HG03521 (cell line): ENCODE measurements around the gene IL17C.
"Not testable (repeated sequence)": the region's sequence is repeated elsewhere in the genome, so short reads cannot be mapped to it uniquely, and the experiment has no call there.

Experiments
- ATAC-seq: cut with Tn5 transposase; IDR thresholded peaks from one replicate; pipeline ENCODE4 v1.9.1; 2021; ENCODE audit warnings: mild to moderate bottlenecking, moderate library complexity; ENCODE audit not compliant: unreplicated experiment

The IL17C gene

DNA sequence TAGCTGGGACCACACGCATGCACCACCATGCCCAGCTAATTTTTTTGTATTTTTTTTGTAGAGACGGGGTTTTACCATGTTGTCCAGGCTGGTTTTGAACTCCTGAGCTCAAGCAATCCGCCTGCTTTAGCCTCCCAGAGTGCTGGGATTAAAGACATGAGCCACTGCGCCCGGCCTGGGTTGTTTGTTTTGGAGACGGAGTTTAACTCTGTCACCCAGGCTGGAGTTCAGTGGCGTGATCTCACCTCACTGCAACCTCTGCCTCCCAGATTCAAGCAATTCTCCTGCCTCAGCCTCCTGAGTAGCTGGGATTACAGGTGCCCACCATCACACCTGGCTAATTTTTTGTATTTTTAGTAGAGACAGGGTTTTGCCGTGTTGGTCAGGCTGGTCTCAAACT lies 28.9 kb upstream of the IL17C start:
- not testable (repeated sequence) for ATAC-seq

DNA sequence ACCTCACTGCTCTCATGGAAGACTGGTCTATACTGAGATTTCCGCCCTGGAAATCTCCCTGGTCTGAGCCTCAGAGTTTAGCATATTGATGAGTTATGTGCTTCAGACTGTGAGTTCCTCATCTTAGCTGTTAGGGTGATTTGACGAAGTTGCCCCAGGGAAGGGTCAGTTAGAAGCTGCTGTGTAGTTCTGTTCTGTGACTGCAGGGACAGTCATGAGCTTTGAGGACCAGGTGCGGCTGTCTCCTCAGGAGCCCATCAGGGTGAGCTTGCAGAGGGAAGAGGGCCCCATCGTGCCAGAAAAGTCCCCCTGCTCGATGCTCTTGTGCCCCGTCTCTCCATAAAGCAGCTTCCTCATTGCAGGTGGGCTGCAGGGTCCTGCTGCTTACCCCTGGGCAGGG lies 28.3 kb upstream of the IL17C start:
- ATAC-seq, result no peak

DNA sequence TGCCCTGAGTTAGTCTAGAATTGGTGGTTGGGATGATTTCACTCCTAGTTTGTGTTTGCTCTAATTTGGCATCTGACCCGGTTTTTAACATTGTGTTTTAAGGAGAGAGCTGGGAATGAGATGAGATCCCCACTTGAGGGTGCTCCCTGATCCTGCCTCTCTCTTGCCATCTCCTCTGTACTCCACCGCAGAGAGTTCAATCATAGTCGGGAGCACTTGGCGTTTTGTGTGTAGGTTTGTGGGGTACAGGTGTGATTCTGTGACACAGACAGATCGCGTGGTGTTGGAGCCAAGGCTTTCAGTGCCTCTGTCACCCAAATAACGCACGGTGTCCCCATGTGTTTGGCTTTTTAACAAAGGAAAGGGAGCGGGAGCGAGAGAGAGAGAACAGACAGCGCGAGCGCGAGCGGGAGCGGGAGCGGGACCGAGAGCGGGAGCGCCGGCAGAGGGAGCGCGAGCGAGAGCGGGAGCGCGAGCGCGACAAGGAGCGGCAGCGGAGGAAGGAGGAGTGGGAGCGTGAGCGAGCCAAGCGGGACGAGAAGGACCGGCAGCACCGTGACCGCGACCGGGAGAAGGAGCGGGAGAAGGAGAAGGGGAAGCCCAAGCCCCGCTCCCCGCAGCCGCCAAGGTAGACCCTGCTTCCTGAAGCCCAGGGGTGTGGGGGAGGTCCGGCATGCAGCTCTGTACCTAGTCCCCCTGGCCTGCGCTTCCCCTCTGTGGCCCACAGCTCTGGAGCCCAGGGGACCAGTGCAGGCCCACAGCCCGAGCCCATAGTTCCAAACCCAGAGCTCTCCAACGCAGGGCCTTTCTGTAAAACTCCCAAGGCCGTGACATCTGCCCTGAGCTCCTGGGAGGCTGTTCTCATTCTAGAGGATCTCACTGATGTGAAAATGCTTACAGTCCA lies 27.2 kb upstream of the IL17C start:
- ATAC-seq, result no peak

DNA sequence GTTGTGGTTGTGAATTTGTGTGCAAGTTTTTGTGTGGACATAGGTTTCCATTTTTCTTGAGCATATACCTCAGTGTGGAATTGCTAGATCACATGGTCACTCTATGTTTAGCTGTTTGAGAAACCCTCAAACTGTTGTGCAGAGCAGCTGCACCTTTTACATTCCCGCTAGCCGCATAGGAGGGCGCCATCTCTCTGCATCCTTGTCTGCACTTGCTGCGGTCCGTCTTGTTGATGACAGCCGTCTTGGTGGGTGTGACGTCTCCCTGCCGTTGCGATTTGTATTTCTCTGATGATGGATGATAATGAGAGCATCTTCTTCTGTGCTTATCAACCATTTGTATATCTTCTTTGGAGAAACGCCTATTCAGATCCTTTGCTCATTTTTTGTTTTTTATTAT lies 25.1 kb upstream of the IL17C start:
- ATAC-seq, result no peak

DNA sequence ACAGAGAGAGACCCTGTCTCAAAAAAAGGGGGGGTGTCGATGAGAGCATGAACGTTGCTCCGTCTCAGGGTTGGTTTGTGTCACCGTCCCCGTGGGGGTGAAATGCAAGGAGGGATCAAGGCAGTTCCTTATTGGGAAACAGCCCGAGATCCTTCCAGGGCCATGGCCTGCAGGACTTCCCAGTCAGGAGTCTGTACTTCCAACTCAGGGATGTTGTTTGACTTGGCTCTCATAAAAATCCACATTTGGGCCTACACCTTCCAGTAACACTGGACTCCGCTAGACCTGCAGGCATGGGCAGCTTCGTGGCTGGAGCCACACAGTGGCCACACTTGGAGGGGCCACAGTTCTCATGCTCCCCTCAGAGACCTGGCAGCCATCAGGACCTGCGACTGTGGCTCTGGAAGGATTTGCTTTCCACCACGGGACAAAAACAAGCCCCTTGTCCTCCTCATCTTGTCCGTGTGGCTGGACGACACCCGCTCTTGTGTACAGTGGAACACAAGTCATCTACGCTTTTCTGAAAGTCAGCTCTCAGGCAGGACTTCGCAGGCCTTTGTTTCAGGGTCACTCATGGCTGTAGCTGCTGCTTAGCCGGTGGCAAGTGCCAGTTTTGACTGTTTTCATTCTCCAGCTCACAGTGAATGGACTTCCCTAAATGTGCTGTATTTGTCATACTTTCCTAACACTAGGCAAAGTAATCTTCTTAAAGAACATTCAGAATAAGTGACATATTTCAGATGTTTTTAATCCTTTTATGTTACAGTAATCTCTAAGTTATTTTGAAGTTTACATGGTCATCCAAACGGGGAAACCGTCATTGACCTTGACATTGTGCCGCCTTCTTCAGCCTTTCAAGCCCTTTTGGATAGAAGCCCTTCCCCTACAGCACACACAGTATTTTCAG lies 24.2 kb upstream of the IL17C start:
- no peak for ATAC-seq

DNA sequence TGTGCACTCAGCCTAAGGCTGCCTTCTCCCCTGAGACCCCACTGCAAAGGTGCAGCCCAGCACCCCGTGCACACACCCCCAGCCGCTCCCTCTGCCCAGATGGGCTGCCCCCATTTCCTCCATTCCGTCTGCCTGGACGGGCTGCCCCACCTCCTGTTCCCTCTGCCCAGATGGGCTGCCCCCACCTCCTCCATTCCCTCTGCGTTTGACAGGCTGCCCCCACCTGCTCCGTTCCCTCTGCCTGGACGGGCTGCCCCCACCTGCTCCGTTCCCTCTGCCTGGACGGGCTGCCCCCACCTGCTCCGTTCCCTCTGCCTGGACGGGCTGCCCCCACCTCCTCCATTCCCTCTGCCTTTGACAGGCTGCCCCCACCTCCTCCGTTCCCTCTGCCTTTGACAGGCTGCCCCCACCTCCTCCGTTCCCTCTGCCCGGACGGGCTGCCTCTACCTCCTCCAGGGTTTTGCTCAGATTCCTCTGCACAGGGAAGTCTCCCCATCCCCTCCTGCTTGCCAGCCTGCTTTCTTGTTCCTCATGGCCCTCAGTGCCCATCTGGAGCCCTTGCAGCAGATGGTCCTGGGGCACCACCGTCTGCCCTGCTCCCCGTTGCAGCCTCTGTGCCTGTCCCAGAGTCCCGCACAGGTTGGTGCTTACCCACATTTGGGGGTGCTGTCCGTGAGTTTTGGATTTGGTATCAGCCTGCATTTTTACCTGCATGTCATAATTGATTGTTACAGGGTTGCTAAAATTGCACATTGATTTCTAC lies 23.4 kb upstream of the IL17C start:
- ATAC-seq, result no peak

DNA sequence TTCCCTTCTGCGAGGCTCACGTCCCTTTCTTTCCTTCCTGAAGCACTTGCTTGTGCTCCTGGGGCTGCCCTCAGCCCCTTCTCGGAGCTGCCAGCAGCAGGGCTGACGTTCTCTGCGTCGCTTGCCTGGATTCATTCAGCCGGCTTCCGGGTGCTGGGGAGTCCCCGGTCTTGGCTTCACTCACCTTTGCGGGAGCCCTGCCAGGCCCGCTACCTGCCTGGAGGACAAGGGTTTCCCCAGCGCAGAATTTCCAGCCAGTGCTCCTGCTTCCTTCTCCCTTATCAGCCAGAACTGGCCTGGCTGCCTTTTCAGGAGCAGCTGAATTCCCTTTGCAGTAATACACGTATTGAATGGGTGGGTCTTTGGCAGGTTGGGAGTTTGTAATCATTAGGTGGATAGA lies 22.1 kb upstream of the IL17C start:
- no peak for ATAC-seq

DNA sequence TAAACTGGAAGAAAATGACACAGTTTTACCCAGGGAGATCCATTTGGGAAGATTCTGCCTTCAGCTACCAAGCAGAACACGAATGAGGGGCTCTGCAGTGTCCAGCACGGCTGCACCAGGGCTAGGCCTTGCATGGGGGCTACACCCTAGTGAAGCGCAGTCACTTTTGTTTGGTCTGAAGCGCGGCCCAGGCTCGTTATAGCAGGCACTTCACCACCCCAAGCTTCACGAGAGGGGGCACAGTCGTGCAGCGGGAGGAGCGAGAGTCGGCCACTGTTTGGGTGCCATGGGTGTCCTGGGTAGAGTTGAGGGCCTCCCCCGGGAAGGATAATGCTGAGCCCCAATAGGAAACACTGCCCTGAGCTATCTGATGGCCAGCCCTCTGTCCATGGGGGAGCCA lies 21.6 kb upstream of the IL17C start:
- ATAC-seq, result no peak

DNA sequence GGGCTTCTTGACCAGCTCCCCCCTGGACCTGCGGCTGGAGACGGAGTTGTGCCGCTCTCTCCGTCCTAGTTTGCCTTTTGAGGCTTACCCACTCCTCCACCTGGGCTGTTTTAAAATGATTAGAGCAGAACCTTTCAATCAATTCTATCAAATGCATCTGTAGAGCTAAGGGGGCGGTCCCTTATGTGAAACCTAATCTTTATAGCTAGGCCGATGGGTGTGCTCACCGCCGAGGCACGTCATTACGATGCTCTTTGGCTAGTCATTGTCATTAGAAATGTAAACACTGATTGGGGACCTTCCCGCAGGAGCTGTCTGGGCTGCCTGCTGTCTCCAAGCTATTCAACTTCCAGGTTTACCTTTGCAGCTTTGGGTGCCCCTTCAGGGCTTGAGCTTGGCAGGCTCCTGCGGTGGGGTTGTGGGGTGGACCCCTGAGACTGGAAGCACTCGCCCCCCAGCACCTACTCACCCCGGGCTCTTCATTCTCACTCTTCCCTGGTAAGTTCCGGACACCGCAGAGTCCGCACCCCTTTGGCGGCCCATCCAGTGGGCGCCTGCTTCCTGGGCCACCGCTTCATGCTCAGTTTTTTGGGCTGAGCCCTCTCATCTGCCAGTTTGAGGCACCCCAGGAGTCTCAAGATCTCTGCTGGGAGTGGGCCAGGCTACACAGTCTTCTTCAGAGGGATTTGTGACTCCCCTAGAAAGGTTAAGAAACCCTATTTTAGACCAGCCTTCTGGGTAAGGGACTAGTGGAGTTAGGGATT lies 20.9 kb upstream of the IL17C start:
- ATAC-seq, result no peak

DNA sequence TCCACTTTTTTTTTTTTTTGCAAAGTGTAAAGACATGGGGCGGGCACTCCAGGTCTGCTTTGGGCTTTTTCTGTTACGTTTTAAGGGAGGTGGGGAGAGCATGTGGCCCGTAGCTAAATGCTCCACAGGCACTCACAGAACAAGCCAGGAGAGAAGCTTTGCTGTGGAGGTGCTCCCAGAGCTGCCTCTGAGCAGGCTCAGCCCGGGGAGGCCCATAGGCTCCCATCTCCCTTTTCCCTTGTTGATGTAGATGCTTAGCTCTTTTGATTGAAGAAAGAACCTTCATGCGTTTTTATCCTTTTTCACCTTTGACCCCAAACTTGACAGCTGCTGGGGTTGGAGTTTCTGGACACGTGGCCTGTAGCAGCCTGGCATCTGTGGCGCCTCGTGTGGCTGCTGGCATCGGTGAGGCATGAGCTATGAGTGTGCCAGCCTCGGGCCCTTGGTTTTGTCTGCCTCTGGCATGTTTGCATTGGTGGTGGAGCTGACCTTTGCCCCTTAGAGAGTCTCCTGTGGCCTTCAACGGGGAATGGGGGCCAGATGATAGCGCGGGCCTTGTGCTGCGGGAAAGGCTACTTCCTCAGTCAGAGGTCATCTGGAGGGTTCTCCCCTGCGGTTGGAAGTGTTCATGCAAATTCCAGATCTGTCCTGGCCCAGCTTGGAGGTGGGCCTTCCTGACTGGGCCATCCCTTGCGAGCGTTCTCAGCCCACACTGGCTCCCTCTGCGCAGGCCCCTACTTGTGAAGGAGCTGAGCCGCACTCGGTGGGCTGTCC lies 20.0 kb upstream of the IL17C start:
- ATAC-seq, result no peak

DNA sequence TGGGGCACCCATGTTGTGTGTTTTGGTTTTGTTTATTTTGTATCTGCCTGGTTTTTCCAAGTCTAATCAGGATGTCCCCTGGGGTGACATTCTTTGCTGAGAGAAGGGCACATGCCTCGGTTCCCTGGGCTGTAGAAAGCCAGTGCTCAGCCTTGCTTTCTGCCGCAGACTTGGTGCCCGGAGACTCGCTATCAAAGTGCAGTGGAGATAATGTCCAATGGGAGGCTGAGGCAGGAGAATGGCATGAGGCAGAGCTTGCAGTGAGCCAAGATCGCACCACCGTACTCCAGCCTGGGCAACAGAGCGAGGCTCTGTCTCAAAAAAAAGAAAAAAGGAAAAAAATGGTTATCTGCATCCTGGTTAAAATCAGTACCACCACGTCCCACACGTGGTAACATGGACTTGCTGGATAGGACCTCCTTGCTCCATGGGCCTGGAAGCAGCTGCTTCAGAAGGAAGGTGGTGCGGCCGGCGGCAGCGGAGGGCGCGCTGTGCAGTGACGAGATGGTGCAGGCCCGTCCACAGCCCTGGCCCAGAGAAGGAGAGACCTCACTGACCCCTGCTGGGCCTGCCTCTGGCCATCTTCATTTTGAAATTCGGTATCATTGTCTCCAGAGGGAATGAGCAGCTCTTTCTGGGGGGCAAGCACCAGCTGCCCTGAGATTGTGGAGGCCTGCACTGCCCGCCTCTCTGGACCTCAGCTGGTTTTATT lies 19.3 kb upstream of the IL17C start:
- ATAC-seq, result no peak

DNA sequence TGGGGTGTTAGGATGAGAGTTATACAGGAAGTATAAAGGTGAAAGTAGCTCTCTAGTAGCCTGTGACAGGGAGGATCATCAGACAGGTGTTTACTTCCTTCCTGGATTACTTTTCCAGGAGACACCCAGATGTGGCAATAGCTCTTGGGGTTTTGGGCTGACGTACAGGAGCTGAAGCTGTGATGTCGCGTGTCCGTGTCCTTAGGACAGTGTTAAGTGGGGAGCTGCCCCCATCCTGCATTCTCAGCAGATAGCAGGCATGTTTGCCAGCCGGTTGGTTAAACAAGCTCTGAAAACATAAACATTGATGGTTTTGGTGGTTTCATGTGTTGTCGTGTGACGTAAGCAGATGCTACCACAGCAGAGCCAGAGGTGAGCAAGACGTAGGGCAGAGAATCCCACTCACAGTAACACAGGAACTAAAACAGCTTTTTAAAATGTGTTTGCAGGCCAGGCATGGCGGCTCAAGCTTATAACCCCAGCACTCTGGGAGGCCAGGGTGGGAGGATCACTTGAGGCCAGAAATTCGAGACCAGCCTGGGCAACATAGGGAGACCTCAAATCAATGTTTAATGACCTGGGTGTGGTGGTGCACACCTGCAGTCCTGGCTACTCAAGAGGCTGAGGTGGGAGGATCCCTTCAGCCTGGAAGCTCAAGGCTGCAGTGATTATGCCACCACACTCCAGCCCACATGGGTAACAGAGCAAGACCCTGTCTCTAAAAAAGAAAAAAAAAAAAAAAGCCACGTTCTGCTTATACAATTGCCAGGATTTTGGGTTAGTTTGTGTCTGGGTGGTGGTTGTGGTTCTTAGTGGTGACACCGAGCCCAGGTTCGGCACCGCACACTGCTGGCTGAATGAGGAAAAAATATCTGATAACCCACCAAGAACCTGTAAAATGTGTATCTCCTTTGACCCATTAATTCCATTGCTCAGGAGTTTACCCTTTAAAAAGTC lies 18.2 kb upstream of the IL17C start:
- no peak for ATAC-seq

DNA sequence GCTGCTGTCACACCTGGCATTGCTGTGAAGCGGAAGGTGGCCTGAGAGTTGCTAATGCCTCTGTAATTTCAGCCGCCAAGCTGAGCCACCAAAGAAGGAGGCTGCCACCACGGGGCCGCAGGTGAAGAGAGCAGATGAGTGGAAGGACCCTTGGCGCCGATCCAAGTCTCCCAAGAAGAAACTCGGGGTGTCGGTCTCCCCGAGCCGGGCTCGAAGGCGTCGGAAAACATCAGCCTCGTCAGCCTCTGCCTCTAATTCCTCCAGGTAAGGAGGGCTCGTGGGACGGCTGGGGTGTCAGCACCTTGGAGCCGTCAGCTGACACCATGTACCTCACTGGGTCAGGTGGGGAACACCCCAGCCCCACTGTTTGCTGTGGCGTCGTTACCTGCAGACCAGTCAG lies 16.2 kb upstream of the IL17C start:
- no peak for ATAC-seq

DNA sequence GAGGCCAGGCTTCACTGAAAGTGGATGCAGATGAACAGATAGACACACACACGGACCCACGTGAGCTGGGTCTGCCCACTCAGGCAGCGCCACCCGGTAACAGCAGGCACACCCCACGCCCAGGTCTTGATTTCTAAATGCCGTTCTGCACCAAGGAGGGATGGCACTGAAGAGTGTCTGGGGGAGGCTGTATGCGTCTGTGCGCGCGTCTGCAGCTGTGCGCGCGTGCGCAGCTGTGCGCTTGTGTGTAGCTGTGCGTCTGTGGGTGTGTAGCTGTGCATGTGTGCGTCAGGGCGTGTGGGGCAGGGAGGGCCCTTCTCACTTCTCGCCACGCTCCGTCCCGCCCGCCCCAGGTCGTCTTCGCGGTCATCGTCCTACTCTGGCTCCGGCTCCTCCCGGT lies 15.5 kb upstream of the IL17C start:
- ATAC-seq, result no peak

DNA sequence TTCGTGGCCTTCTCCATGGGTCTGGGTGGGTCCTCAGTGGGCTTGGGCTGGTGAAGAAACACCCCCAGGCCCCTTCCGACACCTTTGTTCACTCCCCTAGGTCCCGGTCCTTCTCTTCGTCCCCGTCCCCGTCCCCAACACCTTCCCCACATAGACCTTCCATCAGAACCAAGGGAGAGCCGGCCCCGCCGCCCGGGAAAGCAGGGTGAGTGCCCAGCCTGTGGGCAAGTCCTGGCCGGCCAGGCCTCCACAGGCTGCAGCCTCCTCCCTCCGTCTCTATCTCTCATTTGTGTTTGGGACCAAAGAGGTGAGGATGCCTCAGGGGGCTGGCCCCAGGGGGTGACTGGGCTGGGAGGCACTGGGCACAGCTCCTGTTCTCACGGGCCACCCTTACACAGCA lies 14.5 kb upstream of the IL17C start:
- ATAC-seq, result no peak

DNA sequence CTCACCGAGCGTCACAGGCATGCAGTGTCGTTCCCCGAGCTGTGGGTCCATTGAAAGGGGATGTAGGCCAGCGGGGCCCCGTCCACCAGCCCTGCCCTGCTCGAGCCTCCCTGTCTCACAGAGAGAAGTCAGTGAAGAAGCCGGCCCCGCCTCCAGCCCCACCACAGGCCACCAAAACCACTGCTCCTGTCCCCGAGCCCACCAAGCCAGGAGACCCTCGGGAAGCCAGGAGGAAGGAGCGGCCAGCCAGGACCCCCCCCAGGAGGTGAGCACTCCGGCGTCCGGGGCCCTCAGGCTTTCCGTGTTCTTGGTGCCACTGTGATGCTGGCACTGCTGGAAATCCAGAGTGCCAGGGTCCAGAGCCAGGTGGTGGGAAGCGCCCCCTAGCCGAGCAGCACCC lies 13.9 kb upstream of the IL17C start:
- no peak for ATAC-seq

DNA sequence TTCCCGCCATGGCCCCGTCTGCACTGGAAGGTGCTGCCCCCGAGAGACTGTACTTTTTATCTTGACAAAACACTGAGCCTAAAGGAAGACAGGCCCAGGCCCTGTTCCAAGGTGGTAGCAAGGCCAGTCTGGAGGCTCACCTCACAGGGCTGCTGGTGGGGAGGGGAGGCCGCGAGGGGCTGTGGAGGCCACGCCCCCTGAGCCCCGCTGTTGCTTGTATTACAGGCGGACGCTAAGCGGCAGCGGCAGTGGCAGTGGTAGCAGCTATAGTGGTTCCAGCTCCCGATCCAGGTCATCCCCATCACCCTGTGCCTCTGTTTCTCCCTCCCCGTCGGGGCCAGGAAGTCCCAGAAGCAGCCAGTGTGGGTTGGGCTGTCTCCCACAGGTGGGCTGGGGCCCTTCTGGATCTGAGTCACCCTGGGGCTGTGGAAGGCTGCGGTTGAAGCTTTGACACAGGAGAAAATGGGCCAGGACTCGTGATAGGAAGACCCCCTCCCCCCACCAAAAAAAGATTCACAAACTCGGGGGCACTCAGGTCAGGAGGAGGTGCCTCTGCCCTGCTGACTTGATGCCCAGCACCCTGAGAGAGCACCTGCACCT lies 13.3 kb upstream of the IL17C start:
- no peak for ATAC-seq

DNA sequence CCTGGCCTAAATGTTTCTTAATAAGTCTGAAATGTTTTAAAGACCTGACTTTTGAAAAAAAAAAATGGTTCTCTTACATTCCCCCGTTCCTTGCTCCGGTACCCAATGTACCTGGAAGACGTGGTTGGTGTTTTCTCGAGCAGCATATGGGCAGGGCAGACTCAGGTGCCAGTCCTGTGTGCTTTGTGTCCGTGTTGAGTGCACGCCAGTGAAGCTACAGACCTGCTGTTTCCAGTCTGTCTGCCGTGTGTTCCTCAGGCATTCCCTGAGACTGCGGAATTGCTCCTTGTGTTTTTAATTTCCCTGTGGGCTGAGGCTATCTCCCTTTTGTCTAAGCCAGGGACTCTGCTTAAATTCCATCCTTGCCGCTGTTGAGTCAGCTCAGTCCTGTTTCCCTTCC lies 11.7 kb upstream of the IL17C start:
- ATAC-seq, result no peak
